COLO829 (cell line): Measurements from ENCODE around the gene C6orf89.

Experiments used
- DNase-seq: peaks from one replicate; pipeline ENCODE4 v3.0.0; 2012; ENCODE audit warnings: low spot score

Gene C6orf89

DNA sequence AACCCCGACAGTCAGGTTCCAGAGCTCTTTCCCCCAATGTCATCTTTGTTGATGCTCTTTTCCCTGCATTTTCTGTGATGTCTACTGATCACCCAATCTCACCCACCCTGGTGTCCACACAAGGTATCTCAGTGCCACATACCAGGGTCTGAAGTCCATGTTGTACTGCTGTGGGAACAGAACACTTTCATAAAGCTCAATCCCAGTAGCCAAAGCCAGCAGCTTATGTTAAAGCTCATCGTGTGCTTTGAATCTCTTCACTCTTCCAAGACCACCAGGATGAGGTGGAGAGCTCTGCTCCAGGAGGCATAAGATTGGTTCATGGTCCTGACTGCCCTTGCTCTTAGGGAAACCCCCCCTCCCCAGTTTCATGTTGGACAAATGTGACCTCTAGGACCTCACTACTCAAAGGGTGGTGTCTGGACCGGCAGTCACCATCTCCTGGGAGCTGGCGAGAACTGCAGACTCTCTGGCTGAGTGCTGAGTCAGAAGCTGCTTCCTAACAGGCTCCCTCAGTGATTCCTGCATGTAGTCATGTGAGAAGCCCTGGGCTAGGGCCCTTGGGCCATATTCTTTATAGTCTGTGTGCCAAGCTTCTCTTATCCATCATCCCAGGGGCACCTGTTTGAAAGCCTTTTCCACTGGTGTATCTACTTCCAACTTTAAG is 33.1 kb upstream of the C6orf89 start:
- DNase-seq: peak; percentile 71

DNA sequence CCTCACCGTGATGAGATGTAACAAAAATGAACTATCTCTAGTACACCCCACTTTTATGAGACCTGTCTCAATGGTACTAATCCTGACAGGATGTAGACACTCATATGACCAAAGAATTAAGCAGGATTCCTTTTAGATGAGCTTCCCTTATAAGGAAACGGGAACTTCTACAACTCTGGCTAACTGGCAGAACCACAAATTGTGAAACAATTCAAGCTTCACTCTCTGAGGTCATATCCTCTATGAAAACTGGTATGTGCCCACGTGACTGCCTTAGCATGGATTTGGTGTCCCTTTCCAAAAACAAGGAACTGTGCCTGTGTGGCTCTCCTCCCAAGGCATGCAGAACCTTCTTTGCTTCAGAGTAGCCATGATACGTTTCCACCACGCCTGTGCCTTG is 32.4 kb upstream of the C6orf89 start:
- DNase-seq: peak; percentile 60

DNA sequence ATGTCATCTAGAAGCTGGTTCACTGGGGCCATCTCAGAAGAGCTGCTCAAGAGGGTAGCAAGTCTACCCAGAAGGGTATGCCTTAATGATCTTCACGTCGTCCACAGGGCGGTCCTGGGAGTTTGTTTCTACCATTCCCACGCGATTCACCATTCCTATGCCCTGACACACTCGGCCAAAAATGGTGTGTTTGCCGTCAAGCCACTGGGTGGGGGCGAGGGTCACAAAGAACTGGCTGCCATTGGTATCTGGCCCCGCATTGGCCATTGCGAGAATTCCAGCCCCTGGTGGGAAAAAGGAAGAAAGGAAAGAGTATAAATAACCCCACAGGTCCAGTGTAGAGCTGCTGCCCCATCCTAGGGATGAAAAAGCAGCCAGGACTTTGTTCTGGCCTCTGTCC is 30.0 kb upstream of the C6orf89 start:
- no peak for DNase-seq

DNA sequence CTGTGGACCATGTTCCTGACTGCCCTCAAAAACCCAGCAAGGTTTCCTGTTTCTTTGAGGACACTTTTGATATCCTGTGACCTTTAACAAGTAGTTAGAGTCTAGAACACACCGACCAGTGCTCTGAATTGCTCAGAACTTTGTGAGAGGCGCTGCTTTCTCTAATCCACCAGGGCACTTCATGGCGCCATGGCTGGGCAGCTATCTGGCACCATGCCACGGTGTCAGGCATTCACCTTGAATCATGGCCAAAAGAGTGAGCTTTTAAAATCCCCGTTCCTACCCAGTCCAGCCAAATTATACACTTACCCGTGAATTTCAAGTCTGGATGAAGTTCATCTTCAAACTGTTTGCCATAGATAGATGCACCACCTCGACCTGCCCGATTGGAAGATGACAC is 29.5 kb upstream of the C6orf89 start:
- no peak for DNase-seq

DNA sequence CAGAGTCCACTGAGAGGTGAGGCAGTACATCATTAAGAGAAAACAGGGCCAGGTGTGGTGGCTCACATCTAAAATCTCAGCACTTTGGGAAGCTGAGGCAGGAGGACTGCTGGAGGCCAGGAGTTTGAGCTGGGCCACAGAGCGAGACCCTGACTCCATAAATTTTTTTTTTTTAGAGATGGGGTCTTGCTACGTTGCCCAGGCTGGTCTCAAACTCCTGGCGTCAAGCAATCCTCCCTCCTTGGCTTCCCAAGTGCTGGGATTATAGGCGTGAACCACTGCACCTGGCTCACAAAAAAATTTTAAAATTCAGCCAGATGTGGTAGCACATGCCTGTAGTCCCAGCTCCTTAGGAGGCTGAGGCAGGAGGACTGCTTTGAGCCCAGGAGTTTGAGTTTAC is 28.4 kb upstream of the C6orf89 start:
- DNase-seq: no peak

DNA sequence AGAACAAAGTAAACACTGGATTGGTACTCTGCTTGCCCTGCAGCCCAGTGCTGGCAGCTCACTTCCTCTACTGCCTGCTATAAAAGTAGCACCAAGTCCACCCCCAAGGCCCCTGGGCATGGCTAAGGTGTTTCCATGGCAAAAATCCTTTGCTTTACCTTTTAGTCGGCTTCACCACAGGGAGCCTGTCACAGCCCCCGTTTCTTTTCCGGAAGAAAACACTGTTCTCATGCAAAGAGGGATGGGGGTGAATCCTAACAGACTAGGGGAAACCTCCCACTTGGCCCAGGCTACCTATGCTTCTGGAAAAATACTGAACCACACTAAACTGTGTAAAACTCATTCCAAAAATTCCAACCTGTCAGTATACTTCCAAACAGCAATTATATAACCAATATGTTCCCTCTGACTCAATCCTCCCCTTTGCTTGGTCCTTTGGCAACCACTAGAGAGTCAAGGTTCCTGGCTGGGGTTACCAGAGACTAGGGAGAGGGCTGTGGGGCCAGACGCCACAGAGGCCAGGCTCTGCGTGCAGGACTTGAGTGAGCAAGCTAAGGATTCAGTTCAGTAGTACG is 27.3 kb upstream of the C6orf89 start:
- no peak for DNase-seq

DNA sequence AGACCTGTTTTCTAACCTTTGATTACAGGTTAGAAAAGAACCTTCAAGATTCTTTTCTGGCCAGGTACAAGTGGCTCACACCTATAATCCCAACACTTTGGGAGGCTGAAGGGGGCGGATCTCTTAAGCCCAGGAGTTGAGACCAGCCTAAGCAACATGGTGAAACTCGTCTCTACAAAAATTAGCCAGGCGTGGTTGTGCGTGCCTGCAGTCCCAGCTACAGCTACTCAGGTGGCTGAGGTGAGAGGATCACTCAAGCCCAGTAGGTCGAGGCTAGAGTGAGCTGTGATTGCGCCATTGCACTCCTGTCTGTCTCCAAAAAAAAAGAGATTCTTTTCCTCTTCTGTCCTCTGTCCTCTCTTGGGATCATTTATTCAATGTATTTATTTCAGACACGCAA is 25.6 kb upstream of the C6orf89 start:
- DNase-seq: no peak

DNA sequence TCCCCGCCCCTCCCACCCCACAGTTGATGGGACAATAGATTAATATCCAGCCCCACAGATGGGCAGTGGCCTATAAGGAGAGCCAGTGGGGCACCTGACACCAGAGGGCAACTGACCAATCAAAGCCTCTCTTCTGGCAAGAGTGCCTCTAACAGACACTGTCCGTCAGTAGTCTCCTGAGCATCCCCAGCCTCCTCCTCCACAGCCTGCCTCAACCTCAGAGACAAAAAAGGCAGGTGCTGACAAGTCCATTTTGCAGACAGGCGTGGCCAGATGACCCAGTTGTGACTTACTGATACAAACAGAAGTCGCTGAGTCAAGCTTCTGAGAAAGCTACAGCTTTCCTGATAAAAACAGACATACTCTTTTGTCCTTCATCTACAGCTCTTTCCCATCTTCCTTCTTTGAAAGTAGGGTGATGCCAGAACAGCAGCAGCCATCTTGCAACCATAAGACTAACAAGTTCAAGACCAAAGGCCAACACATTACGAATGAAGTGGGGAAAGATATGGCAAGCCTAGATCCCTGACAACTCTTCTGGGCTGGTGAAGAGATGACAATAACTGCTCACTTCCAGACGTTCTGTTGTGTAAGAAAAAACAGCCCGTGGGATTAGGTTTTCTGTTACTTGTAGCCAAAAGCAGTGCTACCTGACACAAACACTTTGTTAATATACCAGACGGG is 23.4 kb upstream of the C6orf89 start:
- DNase-seq: no peak

DNA sequence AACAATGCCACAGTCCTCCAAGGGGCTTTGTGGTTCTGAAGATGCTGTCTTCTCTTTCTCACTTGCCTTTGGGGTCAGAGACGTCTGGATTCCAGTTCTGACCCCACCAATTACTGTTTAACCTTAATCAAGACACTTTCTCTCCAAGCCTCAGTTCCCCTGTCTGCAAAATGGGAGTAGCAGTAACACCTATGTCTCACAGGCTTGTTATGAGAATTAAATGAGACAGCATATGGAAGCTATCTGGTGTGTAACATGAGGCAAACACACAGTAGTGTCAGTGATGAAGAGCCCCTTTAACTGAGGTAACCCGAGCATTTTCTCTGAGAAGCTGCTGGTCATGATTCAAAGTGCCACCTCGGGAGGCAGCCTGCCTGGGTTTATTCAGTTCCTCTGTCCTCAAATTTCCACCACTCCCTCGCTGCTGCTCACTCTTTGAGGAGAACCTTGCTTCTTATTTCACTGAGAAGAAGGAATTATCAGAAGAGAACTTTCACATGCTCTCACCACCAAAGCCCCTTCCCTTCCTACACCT is 22.8 kb upstream of the C6orf89 start:
- no peak for DNase-seq

DNA sequence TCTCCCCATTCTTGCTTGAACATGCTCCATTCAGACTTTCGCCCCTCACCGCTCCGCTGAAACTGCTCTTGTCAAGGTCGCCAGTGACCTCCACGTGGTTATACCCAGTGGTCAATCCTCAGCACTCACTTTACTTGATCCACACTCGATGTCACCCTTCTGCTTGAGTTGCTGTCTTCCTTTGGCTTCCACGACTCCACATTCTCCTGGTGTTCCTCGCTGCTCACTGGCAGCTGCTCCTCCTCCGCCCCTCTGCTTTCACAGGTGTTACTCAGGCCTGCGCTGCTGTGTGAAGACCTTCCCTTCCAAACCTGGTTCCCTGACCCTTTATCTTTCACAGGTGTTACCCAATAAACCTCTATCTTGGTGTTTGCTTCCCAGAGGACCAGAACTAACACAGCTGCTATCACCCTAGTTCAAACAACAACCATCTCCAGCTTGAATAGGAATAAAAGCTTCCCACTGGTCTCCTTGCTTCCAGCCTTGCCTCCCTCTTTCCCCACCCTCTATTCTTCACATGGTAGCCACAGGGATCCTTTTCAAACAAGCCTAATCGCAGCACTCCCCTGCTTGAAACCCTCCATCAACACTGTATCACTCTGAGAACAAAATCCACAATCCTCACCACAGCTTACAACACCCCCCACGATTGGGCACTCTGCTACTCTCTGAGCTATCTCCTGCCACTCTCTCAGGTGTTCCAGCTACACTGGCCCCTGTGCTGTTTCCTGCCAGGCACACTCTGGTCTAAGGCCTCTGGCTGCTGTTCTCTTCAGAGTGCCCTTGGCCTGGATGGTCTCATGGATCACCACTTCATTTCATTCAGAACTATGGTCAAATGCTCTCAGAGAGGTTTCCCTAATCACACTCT is 21.8 kb upstream of the C6orf89 start:
- DNase-seq: no peak

DNA sequence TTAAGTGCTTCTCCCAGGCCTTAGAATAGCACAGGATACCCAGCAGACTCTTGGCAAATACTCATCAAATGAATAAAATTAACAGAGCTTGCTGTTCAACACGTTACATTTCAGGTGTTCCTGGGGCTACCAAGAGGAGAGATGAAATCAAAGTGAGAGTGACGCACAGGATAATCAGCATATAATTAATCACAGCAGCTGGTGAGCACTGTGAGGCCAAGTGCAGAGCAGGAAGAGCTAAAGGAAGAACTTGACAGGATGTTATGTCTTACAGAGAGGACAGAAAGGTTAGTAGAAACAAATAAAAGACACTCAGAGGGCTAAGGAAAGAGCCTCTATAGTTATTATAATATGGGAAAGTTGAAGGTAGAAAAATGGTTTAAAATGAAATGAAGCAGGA is 19.9 kb upstream of the C6orf89 start:
- DNase-seq: no peak

DNA sequence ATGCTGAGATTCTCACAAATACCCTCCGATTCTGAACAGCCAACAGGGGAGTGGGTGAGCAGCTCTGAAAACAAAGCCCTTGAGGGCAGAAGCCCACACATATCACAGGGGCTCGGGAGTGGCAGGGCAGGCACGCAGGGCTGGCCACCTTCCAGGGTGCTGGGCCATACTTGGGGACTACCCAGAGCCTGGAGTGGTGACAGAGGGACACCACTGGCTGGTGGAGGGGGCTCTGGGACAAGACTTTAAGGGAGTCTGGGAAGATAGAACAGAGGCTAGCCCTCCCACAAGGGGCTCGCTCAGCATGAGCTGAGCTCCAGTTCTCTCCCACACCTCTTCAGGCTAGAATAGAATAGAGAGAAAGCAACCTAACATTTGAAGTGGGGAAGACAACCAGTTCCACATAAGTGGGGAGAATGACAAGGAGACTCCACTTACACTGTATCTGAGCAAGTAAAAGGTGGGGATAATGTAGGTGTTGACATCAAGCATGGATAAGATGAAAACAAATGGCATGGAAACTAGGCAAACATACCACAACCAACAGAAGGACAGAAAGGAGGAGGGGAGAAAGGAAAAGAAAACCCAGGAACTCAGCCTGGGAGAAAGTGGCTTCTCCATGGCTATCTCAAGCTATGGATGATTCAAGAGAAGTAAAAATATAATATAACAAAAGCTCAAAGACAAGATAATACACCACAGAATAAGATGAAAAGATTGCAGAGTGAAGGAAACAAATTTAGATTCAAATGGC is 18.1 kb upstream of the C6orf89 start:
- no peak for DNase-seq

DNA sequence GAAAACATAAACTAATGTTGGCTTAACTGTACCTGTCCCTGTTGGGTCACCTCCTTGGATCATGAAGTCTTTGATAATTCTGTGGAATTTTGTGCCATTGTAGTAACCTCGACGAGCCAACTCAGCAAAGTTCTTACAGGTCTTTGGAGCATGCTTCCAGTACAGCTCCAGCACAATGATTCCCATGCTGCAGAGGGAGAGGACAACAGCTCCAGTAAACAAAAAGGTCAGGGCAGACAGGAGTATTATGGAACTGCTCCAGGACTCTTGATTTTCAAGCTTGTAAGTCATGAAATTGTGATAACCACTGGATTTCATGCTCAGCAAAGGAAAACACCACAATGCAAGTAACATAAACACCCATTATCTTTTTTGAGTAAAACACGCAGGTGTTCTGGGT is 14.1 kb upstream of the C6orf89 start:
- DNase-seq: no peak

DNA sequence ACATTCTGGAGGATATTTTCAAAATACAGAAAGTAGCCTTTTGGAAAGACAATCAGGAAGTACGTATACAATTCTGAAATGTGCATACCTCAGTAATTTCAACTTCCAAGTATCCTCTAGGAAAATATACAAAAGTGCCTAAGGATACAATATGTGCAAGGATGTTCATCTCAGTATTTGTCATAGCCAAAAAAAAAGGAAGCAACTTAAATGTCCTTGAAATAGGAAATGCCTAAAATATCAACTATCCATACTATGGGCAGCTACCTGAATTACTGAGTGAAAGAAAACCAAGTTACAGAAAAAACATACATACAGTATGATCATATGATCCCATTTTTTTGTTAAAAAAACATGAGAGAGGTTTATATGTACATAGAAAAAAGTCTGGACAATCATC is 12.6 kb upstream of the C6orf89 start:
- no peak for DNase-seq

DNA sequence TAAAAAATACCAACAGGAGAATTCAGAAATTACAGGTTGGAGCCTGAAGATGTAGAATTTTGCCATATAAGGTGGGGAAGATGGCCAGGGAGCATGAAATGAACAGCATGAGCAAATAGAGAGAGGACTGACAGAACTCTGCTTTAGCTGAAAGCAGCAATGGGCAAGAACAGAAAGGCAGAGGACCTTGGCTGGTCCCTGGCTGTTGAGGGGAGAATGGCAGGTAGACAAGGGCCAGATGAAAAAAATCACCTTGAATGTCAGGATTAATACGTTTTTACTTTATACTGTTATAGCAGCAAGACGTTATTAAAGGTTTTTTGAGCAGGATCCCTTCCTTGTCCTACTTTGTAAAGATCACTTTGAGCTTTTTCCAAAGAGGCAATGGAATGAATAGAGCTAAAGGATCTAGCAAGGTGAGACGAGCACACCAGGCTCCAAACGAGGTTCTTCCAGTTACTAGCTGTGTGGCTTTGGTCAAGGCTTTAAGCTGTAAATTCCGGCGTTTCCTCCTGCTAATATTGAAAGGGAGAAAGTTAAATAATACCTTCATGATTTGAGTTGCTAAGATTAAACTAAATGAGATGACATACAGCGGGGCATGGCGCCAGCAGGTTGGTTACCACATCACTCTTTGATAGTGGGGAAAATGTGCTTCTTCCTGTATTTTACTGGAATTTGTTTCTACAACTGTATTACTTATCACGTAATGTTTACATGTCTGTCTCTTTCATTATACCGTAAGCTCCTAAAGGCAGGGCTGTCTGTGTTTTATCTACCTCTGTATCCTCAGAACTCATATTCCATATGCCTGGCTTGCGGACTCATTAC is 11.9 kb upstream of the C6orf89 start:
- peak; percentile 40 for DNase-seq

DNA sequence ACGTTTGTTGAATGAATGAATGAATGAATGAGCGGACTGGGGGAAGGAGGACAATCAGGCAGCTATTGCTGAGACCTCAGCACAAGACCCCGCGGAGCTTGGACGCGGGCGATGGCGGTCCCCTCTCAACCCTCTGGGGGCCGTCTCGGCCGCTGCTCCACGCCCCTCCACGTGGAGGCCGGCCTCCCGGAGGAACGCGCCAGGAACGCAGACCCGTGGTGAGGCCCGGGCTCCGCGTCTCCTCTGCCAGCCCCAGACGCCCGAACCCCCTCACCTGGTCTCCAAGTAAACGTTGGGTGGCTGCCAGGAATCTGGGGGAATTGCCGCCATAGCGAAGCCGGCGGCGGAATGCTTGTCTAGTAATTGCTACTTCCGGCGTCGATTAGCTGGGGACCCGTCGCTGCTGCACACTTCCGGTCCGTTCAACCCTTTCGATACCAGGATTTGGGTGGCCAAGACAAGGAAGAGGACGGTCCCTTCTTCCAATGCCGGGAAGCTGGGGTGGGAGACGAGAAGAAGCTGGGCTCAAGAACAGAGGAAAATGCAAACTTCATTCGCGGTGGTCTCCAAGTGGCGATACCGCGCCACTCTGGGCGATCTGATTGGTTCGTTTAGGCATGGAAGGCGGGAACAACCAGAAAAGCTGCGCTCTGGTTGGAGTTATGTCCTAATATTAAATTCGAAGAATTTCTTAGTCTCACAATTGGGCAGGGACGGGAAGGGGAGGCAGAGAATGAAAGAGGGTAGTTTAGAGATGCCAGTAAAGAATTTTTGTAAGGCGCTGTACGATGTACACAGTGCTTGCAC is 11.1 kb upstream of the C6orf89 start, which contains the start of gene PPIL1:
TSS of gene PPIL1 (minus strand) at position 361 of the 807 bp plus-strand sequence. CDS start at position 330, 31 bp downstream.
- peak; percentile 98 for DNase-seq

DNA sequence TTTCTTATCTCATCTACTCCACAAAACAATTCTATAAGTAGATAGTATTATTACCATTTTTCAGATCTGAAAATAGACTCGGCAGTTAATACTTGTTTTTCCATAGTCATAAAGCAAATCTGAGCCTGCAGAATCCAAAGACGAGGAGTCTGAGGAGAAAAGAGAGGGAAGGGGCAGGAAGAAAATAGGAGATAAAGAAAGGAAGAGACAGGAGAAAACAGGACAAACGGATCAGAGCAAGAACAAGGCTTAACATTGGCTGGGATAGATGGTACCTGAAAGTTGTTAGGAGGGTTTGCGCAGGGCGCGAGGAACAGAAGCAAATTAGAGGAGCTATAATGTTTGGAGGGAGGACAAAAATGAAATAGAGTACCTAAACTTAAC is 10.5 kb upstream of the C6orf89 start:
- no peak for DNase-seq

DNA sequence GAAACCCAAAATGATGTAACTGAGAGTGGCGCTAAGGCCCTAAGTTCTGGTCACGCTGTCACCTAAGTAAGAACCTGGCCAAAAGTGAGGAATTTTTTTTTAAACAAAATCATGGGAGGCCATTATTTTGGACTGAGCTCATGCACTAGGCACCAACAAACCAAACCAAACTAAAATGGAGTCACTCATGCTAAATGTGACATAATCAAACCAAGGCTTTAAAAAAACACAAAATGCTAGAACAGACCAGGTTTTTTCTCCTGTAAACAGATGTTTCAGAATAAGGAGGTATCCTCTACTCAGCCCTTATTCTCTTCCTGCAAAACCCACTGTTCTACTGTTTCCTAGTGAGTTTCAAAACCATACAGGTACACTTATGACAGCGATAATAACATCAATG is 1.1 kb upstream of the C6orf89 start:
- DNase-seq: no peak

DNA sequence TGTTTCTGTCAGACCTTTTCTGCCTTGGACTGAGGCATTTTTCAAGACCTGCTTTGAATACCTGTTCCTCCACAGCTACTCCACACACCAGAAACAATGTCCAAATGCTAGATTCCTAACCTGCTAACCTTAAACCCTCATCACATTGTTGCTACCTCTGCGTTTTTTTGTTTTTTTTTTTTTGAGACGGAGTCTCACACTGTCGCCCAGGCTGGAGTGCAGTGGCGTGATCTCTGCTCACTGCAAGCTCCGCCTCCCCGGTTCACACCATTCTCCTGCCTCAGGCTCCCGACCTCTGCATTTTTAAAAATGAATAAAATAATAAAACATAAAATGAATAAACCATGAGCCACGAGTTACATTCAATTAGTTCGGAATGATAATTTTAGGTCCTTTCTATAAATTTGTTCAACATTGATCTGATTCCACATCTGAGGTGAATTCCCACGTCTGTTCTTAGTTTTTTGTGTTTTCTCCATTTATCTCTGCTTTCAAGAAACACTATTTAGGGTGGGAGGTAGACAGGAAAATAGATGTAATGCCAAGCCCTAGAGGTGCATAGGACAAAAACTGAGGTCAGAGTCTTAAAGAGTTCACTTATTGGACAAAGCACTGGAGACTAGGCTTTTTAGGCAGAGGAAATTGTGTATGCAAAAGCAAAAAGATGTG is 1.3 kb downstream of the C6orf89 start:
- DNase-seq: no peak
